Endothelial cell of umbilical vein (primary cell): ENCODE results near the gene SPTB. TPM values are rescaled to one million over a fixed set of nuclear protein-coding genes. Genes with fewer than 3 reads are reported as not detected.

ENCODE experiments used
- BruUV-seq: library from RNA; stranded (reverse); fragments of 400-500 nt; replicated peaks from 2 replicates; lab custom pipeline; 2021; lab: Mats Ljungman, UMichigan
- CTCF ChIA-PET: fragments of 300-600, 350-600 bp; sonication (Branson Sonifier 250); formaldehyde crosslinking; loops from one replicate; lab custom pipeline; 2021; ENCODE audit warnings: antibody characterized with exemption, inconsistent platforms; lab: Charles Lee
- POLR2A ChIA-PET: fragments of 300-600, 350-600 bp; sonication (Branson Sonifier 250); formaldehyde crosslinking; loops from one replicate; lab custom pipeline; 2021; ENCODE audit warnings: antibody characterized with exemption, inconsistent platforms; lab: Charles Lee
- DNase-seq: peaks from one replicate; pipeline ENCODE4 v3.0.0-alpha.2; 2011; ENCODE audit warnings: low read depth, low spot score
- FAIRE-seq: peaks from 2 replicates; lab custom pipeline; 2011; peaks lifted over from hg19 to GRCh38; lab: Jason Lieb, UNC
- H2AFZ ChIP-seq: 2 replicates; pipeline ENCODE4 v1.6.0; 2012; ENCODE audit warnings: low read depth, low read length, control low read depth, inconsistent platforms
- H3K27ac ChIP-seq: 2 replicates; pipeline ENCODE4 v1.5.1; 2011; ENCODE audit warnings: low read depth, mild to moderate bottlenecking, control low read depth, low read length, moderate library complexity; ENCODE audit not compliant: insufficient read depth
- H3K27me3 ChIP-seq, 2 experiments: 2 replicates each; pipeline versions ENCODE4 v1.6.0 to v1.6.1; 2011; ENCODE audit warnings: low read length in 2 of 2, mixed read lengths in 1 of 2; ENCODE audit not compliant: control insufficient read depth in 2 of 2, insufficient read depth in 2 of 2
- H3K36me3 ChIP-seq, 2 experiments: 2 replicates in 1 of 2; 3 replicates in 1 of 2; pipeline ENCODE4 v1.5.1; 2011; ENCODE audit warnings: low read length in 2 of 2, mild to moderate bottlenecking in 1 of 2, moderate library complexity in 1 of 2; ENCODE audit not compliant: control insufficient read depth in 2 of 2, insufficient read depth in 2 of 2; ENCODE audit errors: extremely low read depth in 1 of 2
- H3K4me1 ChIP-seq: 3 replicates; pipeline ENCODE4 v1.5.1; 2011; ENCODE audit warnings: mild to moderate bottlenecking, low read length; ENCODE audit not compliant: control insufficient read depth, insufficient read depth; ENCODE audit errors: extremely low read depth
- H3K4me2 ChIP-seq: 2 replicates; pipeline ENCODE4 v1.6.1; 2011; ENCODE audit warnings: low read length, control low read depth, mixed read lengths; ENCODE audit not compliant: insufficient read depth
- H3K4me3 ChIP-seq, 3 experiments: fragments of 200-600 bp in 1 of 3; sonication (generic), shearing (Covaris generic) in 1 of 3; replicated peaks in 1 of 3; 2 replicates each; pipeline ENCODE4 v1.5.1; 2011 to 2016; ENCODE audit warnings: control low read depth in 3 of 3, low read length in 3 of 3, mild to moderate bottlenecking in 2 of 3, inconsistent platforms in 1 of 3, low read depth in 1 of 3, moderate library complexity in 1 of 3; ENCODE audit not compliant: insufficient read depth in 1 of 3
- H3K79me2 ChIP-seq: 2 replicates; pipeline ENCODE4 v1.6.0; 2012; ENCODE audit warnings: low read length, inconsistent platforms; ENCODE audit not compliant: control insufficient read depth, insufficient read depth
- H3K9ac ChIP-seq: replicated peaks from 2 replicates; pipeline ENCODE3; 2011; ENCODE audit warnings: low read length, control low read depth; ENCODE audit not compliant: insufficient read depth; ENCODE audit errors: extremely low read depth
- H3K9me1 ChIP-seq: replicated peaks from 3 replicates; pipeline ENCODE4 v1.6.0; 2011; ENCODE audit warnings: mild to moderate bottlenecking, low read length; ENCODE audit not compliant: control insufficient read depth, insufficient read depth; ENCODE audit errors: extremely low read depth
- H3K9me3 ChIP-seq: replicated peaks from 2 replicates; pipeline ENCODE4 v1.5.1; 2012; ENCODE audit warnings: low read length, inconsistent platforms; ENCODE audit not compliant: control insufficient read depth, insufficient read depth
- H4K20me1 ChIP-seq: replicated peaks from 2 replicates; pipeline ENCODE3; 2011; ENCODE audit warnings: mild to moderate bottlenecking, low read length; ENCODE audit not compliant: control insufficient read depth, insufficient read depth; ENCODE audit errors: extremely low read depth
- CTCF ChIP-seq, 2 donors: IDR thresholded peaks; 1 replicate in 1 of 2; 2 replicates in 1 of 2; pipeline ENCODE4 v1.5.1; 2011; ENCODE audit warnings: low read length in 2 of 2, mild to moderate bottlenecking in 2 of 2, moderate library complexity in 2 of 2, control low read depth in 1 of 2, inconsistent platforms in 1 of 2, low read depth in 1 of 2; ENCODE audit not compliant: insufficient read depth in 1 of 2; ENCODE audit errors: extremely low read depth in 1 of 2
- EZH2 ChIP-seq: IDR thresholded peaks from 2 replicates; pipeline ENCODE4 v1.6.1; 2012; ENCODE audit warnings: borderline replicate concordance, low read depth, mild to moderate bottlenecking, moderate library complexity, low read length, inconsistent platforms; ENCODE audit not compliant: severe bottlenecking
- FOS ChIP-seq: IDR thresholded peaks from 2 replicates; pipeline ENCODE4 v1.6.1; 2011; ENCODE audit warnings: mild to moderate bottlenecking, low read length, moderate library complexity, borderline replicate concordance; ENCODE audit not compliant: insufficient read depth
- GATA2 ChIP-seq: IDR thresholded peaks from 2 replicates; pipeline ENCODE4 v1.7.0; 2011; ENCODE audit warnings: low read depth, mild to moderate bottlenecking, moderate library complexity, mixed read lengths, low read length; ENCODE audit not compliant: insufficient read length, insufficient read depth
- JUN ChIP-seq: IDR thresholded peaks from 2 replicates; pipeline ENCODE4 v1.6.1; 2011; ENCODE audit warnings: borderline replicate concordance, low read depth; ENCODE audit not compliant: insufficient read length, insufficient read depth
- MAX ChIP-seq: IDR thresholded peaks from 2 replicates; pipeline ENCODE4 v1.6.1; 2011; ENCODE audit not compliant: insufficient read depth, insufficient read length
- MYC ChIP-seq: IDR thresholded peaks from one replicate; pipeline ENCODE4 v1.6.1; 2011; ENCODE audit warnings: mild to moderate bottlenecking, low read depth, low read length
- POLR2A ChIP-seq: IDR thresholded peaks from 2 replicates; pipeline ENCODE4 v1.6.1; 2012; ENCODE audit warnings: low read depth, mild to moderate bottlenecking, control low read depth, low read length
- POLR2AphosphoS5 ChIP-seq: IDR thresholded peaks from 2 replicates; pipeline ENCODE4 v1.6.1; 2012; ENCODE audit warnings: low read depth, mild to moderate bottlenecking, control low read depth, low read length, moderate library complexity; ENCODE audit not compliant: insufficient read depth
- dilution Hi-C: fragments of 300-500 bp; cut with MboI; formaldehyde crosslinking; loops from one replicate; pipeline ENCODE4 v1.15.0; 2019; ENCODE audit warnings: low sequenced_read_pairs; ENCODE audit not compliant: extremely low pct_ligation_motif_present
- intact Hi-C: fragments of 100-400 bp; cut with micrococcal nuclease; formaldehyde crosslinking; loops from one replicate; pipeline ENCODE4 v1.10.0; 2022
- microRNA-seq: library from miRNA; unstranded; fragments of <30 nt; microRNA quantifications from one replicate; pipeline ENCODE4 v1.2.0, GENCODE V29; 2021; ENCODE audit warnings: borderline number of aligned reads, borderline replicate concordance
- polyA plus RNA-seq, 4 experiments: library from polyadenylated mRNA; depleted of rRNA in 3 of 4; stranded (reverse) in 3 of 4; unstranded in 1 of 4; fragments of >200 nt; gene quantifications; 2 replicates each; pipeline versions ENCODE4 v1.2.1 to v1.2.3, GENCODE V29; 2011 to 2012; ENCODE audit warnings: missing spikeins in 1 of 4
- small RNA-seq: library from RNA; depleted of rRNA; stranded (forward); fragments of <200 nt; gene quantifications from one replicate; pipeline ENCODE3, GENCODE V24; 2012; ENCODE audit warnings: low replicate concordance, low read depth; ENCODE audit not compliant: insufficient read depth, insufficient read length
- total RNA-seq: library from RNA; stranded (reverse); gene quantifications from 2 replicates; pipeline ENCODE4 v1.2.3, GENCODE V29; 2021

The SPTB gene
- total and polyA plus RNA-seq, 2 donors (not counting 3 experiments of a cell fraction or from before 2014, with no cell fraction given): 0.03 to 0.07 TPM

- Histone ChIP-seq H3K27me3 (peaks cover 50 to 55% of the 10 kb centered on the region in 2 experiments), H3K27ac (no peak overlapping the region), H3K4me2 (no peak overlapping the region), H3K4me3 (no peak overlapping the region), H3K4me1 (no peaks in the 10 kb centered on the region), H4K20me1 (no peaks in the 10 kb centered on the region), H3K79me2 (no peaks in the 10 kb centered on the region), H3K9me1 (no peaks in the 10 kb centered on the region), H3K9ac (no peak overlapping the region), H2AFZ (no peak overlapping the region), H3K36me3 (no peaks in the 10 kb centered on the region), H3K9me3 (no peaks in the 10 kb centered on the region)
- intact Hi-C loops (no loop called here), dilution Hi-C loops (no loop called here)
- DNase-seq (no peak), FAIRE-seq (no peak)
- ChIA-PET POLR2A (no interaction called here), CTCF (interaction anchor here (1.9 kb wide), 1 partner anchor 68 kb away, joined by 8 read pairs; no protein-coding TSS in a partner anchor)
- TF ChIP-seq POLR2AphosphoS5: no peak
- no peak for TF ChIP-seq JUN
- TF ChIP-seq POLR2A: no peak
- no peak for TF ChIP-seq EZH2
- TF ChIP-seq FOS: no peak
- TF ChIP-seq GATA2: no peak
- no peak for TF ChIP-seq MAX
- no peak for TF ChIP-seq MYC
- TF ChIP-seq CTCF (IDR thresholded peaks at IDR 0.05; ENCODE audit: extremely low read depth in 1 of 2, insufficient read depth in 1 of 2, low read depth in 1 of 2, low read length in 2 of 2): no peak
- BruUV-seq: no TSS peak
Observed at GRCh38 chr14:64696355-64696857, 183.3 kb downstream of the SPTB start.

Small RNA genes within 50 kb of the gene (microRNA-seq; reads per million reads assigned to microRNA genes)
- not detected for gene MIR7855

Small RNA genes within 50 kb of the gene (small RNA-seq; reads per million reads assigned to genes)
- gene RPPH1-2P: not detected

Other genes starting within 250 kb of the SPTB start
- 6.9 and 8.0 TPM in 2 replicates for gene PLEKHG3, start 175.5 kb downstream of the SPTB start, total RNA-seq
- gene PLEKHG3, start 175.5 kb downstream of the SPTB start, polyA plus RNA-seq: 6.6 and 12.4 TPM in 2 replicates
- gene CHURC1, start 34.5 kb upstream of the SPTB start, total RNA-seq: 44.0 and 44.4 TPM in 2 replicates
- 56.5 and 62.2 TPM in 2 replicates for gene CHURC1, start 34.5 kb upstream of the SPTB start, polyA plus RNA-seq
- not detected in 2 replicates for gene GPX2, start 62.8 kb upstream of the SPTB start, total RNA-seq
- gene GPX2, start 62.8 kb upstream of the SPTB start, polyA plus RNA-seq: not detected in 2 replicates
- 24.9 and 26.7 TPM in 2 replicates for gene RAB15, start 92.4 kb upstream of the SPTB start, total RNA-seq
- gene RAB15, start 92.4 kb upstream of the SPTB start, polyA plus RNA-seq: 33.3 and 34.3 TPM in 2 replicates
- 21.0 and 24.5 TPM in 2 replicates for gene FNTB, start 107.0 kb upstream of the SPTB start, total RNA-seq
- 21.6 and 25.6 TPM in 2 replicates for gene FNTB, start 107.0 kb upstream of the SPTB start, polyA plus RNA-seq
- 79.5 and 84.6 TPM in 2 replicates for gene MAX, start 222.6 kb upstream of the SPTB start, total RNA-seq
- gene MAX, start 222.6 kb upstream of the SPTB start, polyA plus RNA-seq: 57.1 and 70.1 TPM in 2 replicates